Transverse colon (tissue), 4 donors: ENCODE data around the gene TGFB2.

Experiments used
- POLR2A ChIP-seq: fragments of 450-650 bp; IDR thresholded peaks from one replicate; pipeline ENCODE4 v1.6.1; 2016; ENCODE audit warnings: antibody characterized with exemption, mild to moderate bottlenecking, moderate library complexity
- POLR2AphosphoS5 ChIP-seq, 3 donors: sonication (generic); formaldehyde crosslinking; IDR thresholded peaks; one replicate each; pipeline ENCODE4 v1.6.1; 2016; ENCODE audit warnings: antibody characterized with exemption in 3 of 3
- TF ChIP-seq, protein P1 (sequence below), 5 experiments: fragments of 200-600 bp in 3 of 5; fragments of 450-650 bp in 2 of 5; sonication (generic) in 3 of 5; IDR thresholded peaks; 1 replicate in 2 of 5; 2 replicates in 3 of 5; pipeline ENCODE4 v1.5.1; 2016 to 2017; ENCODE audit warnings: antibody characterized with exemption in 5 of 5, inconsistent platforms in 3 of 5, mild to moderate bottlenecking in 2 of 5, moderate library complexity in 1 of 5

GRCh38 chr1:218473522-218473921, 128.4 kb downstream of the TGFB2 start:
- TF ChIP-seq POLR2A (no peak), POLR2AphosphoS5 (IDR thresholded peaks at IDR 0.05) (no peak)
- TF ChIP-seq, protein P1, sequence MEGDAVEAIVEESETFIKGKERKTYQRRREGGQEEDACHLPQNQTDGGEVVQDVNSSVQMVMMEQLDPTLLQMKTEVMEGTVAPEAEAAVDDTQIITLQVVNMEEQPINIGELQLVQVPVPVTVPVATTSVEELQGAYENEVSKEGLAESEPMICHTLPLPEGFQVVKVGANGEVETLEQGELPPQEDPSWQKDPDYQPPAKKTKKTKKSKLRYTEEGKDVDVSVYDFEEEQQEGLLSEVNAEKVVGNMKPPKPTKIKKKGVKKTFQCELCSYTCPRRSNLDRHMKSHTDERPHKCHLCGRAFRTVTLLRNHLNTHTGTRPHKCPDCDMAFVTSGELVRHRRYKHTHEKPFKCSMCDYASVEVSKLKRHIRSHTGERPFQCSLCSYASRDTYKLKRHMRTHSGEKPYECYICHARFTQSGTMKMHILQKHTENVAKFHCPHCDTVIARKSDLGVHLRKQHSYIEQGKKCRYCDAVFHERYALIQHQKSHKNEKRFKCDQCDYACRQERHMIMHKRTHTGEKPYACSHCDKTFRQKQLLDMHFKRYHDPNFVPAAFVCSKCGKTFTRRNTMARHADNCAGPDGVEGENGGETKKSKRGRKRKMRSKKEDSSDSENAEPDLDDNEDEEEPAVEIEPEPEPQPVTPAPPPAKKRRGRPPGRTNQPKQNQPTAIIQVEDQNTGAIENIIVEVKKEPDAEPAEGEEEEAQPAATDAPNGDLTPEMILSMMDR (IDR thresholded peaks at IDR 0.05): no peak
